ENCODE results near the gene ACTRT2. TPM values are rescaled to one million over a fixed set of nuclear protein-coding genes. Genes with fewer than 3 reads are reported as not detected.

ACTRT2 gene
- total RNA-seq, 1 experiment from 2014 or later = not detected

GRCh38 chr1:2999138-2999537 lies 22.1 kb upstream of the ACTRT2 start:
- Mint-ChIP-seq H3K4me3 (no peak overlapping the region), H3K4me1 (no peaks in the 10 kb centered on the region), H3K9me3 (peaks cover 16 to 84% of the 10 kb centered on the region in 2 experiments), H3K36me3 (ENCODE audit: insufficient read depth in 1 of 3, low read depth in 3 of 3) (peaks cover 0 to 21% (median 0%) of the 10 kb centered on the region in 3 experiments; a peak in 2 of 7 replicates), H3K27ac (no peak overlapping the region), H3K27me3 (ENCODE audit: low read depth) (peaks cover 4% of the 10 kb centered on the region)
- Histone ChIP-seq H3K27ac (ENCODE audit: insufficient read length, low read depth, low read length) (no peak overlapping the region), H2AFZ (ENCODE audit: low read length) (no peak overlapping the region), H3K18ac (ENCODE audit: insufficient read length, low read depth, low read length) (no peak overlapping the region), H2AK5ac (ENCODE audit: insufficient read length, low read length) (no peak overlapping the region), H3K4me2 (ENCODE audit: insufficient read depth, insufficient read length, low read length) (no peak overlapping the region), H3K9me3 (ENCODE audit: control insufficient read depth, low read depth, low read length) (peaks cover 73% of the 10 kb centered on the region), H3K23me2 (ENCODE audit: insufficient read length, low read depth, low read length, poor library complexity, severe bottlenecking) (peaks cover 3% of the 10 kb centered on the region), H3K4me1 (ENCODE audit: insufficient read depth, low read length) (no peaks in the 10 kb centered on the region), H3K9ac (ENCODE audit: extremely low read depth, insufficient read length, low read length) (no peak overlapping the region), H2BK120ac (ENCODE audit: low read depth, low read length, poor library complexity, severe bottlenecking) (no peak overlapping the region), H3K79me2 (ENCODE audit: insufficient read depth, low read length) (no peaks in the 10 kb centered on the region), H4K91ac (ENCODE audit: insufficient read length, low read depth, low read length) (no peak overlapping the region), H3K79me1 (ENCODE audit: insufficient read depth, low read depth, low read length, poor library complexity, severe bottlenecking) (no peaks in the 10 kb centered on the region), H4K5ac (ENCODE audit: insufficient read length, low read depth, low read length) (no peak overlapping the region), H2BK12ac (ENCODE audit: insufficient read length, low read depth, low read length) (no peak overlapping the region), H3K4ac (ENCODE audit: low read depth, low read length) (no peak overlapping the region), H2BK5ac (ENCODE audit: insufficient read length, low read length) (no peak overlapping the region), H2BK15ac (ENCODE audit: low read depth, low read length) (no peak overlapping the region), H3K27me3 (ENCODE audit: insufficient read depth, low read length) (no peaks in the 10 kb centered on the region), H3K23ac (ENCODE audit: insufficient read length, low read depth, low read length) (no peak overlapping the region), H3T11ph (ENCODE audit: low read length) (no peak overlapping the region), H4K20me1 (ENCODE audit: control insufficient read depth, insufficient read depth, insufficient read length) (no peaks in the 10 kb centered on the region), H4K8ac (replicated peaks; ENCODE audit: insufficient read length, low read depth, low read length) (no peak overlapping the region), H3K56ac (ENCODE audit: insufficient read length, low read depth, low read length) (no peak overlapping the region), H2BK20ac (ENCODE audit: low read depth, low read length, poor library complexity, severe bottlenecking) (no peak overlapping the region), H3K14ac (ENCODE audit: insufficient read depth, low read length) (no peak overlapping the region)
- no peak for DNase-seq
- no CpG with 5 or more reads among the region's 2 CpGs for WGBS (ENCODE audit: extremely low coverage, insufficient read length, low lambda C conversion rate)
- no peak for TF ChIP-seq CTCF (conservative IDR thresholded peaks at IDR 0.05)
